ENCODE results near the gene PHLDB3.

PHLDB3 gene

DNA sequence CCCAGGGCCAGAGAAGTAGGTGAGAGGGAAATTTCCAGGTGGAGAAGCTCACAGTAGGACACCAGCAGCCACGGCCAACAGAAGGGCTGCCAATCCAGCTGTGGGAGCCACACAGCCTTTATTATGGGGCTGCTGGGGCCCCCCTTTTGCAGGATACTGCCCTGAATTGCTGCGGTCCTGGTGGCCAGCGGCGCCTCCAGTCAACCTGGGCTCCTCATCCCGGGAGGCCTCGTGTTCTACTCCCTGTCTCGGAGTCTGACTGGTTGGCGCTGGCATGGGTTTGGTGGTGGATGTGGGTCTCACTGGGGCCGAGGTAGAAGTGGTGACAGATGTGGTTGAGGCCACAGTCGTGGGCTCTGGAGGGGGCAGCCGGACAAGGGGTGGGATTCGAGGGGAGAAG lies 43.2 kb downstream of the PHLDB3 start:
- Histone ChIP-seq H3K4me3 (ENCODE audit: low read length) (no peak overlapping the region), H4K20me1 (ENCODE audit: control insufficient read depth, insufficient read depth, low read depth, low read length) (no peaks in the 10 kb centered on the region), H3K9me2 (replicated peaks; ENCODE audit: control insufficient read depth, low read length) (no peaks in the 10 kb centered on the region), H3K36me3 (ENCODE audit: control insufficient read depth, low read length) (no peaks in the 10 kb centered on the region), H3K27me3 (ENCODE audit: control insufficient read depth, low read length) (no peaks in the 10 kb centered on the region), H3K4me1 (ENCODE audit: control insufficient read depth, low read length) (peaks cover 7% of the 10 kb centered on the region), H3K9me3 (ENCODE audit: control insufficient read depth, insufficient read depth, low read length) (no peaks in the 10 kb centered on the region; the same call in 1 of the 2 replicates), H3K4me2 (ENCODE audit: low read length) (no peak overlapping the region), H3F3A (ENCODE audit: control insufficient read depth, insufficient read depth) (no peaks in the 10 kb centered on the region), H3K27ac (ENCODE audit: low read depth, low read length) (no peak overlapping the region), H3K79me2 (ENCODE audit: control insufficient read depth, low read length) (no peaks in the 10 kb centered on the region)
- TF ChIP-seq, protein P1, sequence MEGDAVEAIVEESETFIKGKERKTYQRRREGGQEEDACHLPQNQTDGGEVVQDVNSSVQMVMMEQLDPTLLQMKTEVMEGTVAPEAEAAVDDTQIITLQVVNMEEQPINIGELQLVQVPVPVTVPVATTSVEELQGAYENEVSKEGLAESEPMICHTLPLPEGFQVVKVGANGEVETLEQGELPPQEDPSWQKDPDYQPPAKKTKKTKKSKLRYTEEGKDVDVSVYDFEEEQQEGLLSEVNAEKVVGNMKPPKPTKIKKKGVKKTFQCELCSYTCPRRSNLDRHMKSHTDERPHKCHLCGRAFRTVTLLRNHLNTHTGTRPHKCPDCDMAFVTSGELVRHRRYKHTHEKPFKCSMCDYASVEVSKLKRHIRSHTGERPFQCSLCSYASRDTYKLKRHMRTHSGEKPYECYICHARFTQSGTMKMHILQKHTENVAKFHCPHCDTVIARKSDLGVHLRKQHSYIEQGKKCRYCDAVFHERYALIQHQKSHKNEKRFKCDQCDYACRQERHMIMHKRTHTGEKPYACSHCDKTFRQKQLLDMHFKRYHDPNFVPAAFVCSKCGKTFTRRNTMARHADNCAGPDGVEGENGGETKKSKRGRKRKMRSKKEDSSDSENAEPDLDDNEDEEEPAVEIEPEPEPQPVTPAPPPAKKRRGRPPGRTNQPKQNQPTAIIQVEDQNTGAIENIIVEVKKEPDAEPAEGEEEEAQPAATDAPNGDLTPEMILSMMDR (IDR thresholded peaks at IDR 0.05; ENCODE audit: low read depth, low read length, poor library complexity, severe bottlenecking), result no peak
- no peak for TF ChIP-seq EZH2phosphoT487 (IDR thresholded peaks at IDR 0.05; ENCODE audit: borderline replicate concordance, low read length)

DNA sequence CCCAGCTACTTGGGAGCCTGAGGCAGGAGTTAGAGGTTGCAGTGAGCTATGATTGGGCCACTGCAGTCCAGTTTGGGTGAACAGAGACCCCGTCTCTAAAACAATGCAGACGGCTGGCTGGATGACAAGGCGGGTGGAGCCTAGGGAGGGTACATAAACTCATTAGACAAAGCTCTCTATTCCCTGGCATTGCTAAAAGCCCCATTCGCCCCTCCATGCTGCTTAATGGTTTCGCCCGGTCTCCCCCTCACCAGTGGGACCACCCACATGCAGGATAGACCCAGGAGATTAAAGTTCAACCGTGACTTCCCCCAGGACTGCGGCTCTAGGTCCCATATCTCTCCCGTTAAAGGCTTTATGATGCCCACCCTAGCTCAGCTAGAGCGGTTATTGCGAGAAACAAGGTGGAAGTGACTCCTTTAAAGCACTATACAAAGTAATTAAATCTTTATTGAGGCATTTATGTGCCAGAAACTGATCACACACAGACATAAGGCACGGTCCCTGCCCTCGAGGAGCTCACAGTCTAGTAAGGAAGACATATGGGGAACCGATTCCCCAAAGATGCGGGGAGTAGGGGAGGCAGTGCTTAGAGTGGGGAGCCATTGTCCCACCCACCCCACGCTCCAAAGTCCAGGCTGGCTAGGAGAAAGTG lies 44.1 kb downstream of the PHLDB3 start:
- Histone ChIP-seq H3K27me3 (ENCODE audit: control insufficient read depth, low read length) (no peaks in the 10 kb centered on the region), H3K79me2 (ENCODE audit: control insufficient read depth, low read length) (no peaks in the 10 kb centered on the region), H3K4me2 (ENCODE audit: low read length) (no peak overlapping the region), H3K9me3 (ENCODE audit: control insufficient read depth, insufficient read depth, low read length) (no peaks in the 10 kb centered on the region; the same call in 1 of the 2 replicates), H4K20me1 (ENCODE audit: control insufficient read depth, insufficient read depth, low read depth, low read length) (no peaks in the 10 kb centered on the region), H3K27ac (ENCODE audit: low read depth, low read length) (no peak overlapping the region), H3K36me3 (ENCODE audit: control insufficient read depth, low read length) (no peaks in the 10 kb centered on the region), H3K4me1 (ENCODE audit: control insufficient read depth, low read length) (peaks cover 7% of the 10 kb centered on the region), H3K4me3 (ENCODE audit: low read length) (no peak overlapping the region), H3F3A (ENCODE audit: control insufficient read depth, insufficient read depth) (no peaks in the 10 kb centered on the region), H3K9me2 (replicated peaks; ENCODE audit: control insufficient read depth, low read length) (no peaks in the 10 kb centered on the region)
- TF ChIP-seq EZH2phosphoT487 (IDR thresholded peaks at IDR 0.05; ENCODE audit: borderline replicate concordance, low read length), result no peak
- TF ChIP-seq, protein P1 (IDR thresholded peaks at IDR 0.05; ENCODE audit: low read depth, low read length, poor library complexity, severe bottlenecking), result no peak

DNA sequence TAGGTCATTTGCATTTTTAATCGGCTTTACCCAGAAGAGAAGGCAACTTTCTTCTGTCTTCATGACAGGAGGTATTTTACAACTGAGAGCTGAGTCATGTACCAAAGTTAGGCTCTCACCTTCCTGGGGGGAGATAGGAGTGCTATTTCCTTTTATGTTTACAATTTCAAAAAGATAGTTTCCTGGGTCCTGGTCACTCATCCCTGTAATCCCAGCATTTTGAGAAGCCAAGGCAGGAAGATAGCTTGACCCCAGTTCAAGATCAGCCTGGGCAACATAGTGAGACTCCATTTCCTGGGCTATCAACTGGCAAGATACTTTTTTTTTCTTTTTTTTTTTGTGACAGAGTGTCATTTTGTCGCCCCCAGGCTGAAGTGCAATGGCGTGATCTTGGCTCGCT lies 46.7 kb downstream of the PHLDB3 start:
- no peak for TF ChIP-seq EZH2phosphoT487 (IDR thresholded peaks at IDR 0.05; ENCODE audit: borderline replicate concordance, low read length)
- TF ChIP-seq, protein P1 (IDR thresholded peaks at IDR 0.05; ENCODE audit: low read depth, low read length, poor library complexity, severe bottlenecking), result no peak
- no peaks in the 10 kb centered on the region for H3K4me1 ChIP-seq (ENCODE audit: control insufficient read depth, low read length)
- H3F3A ChIP-seq (ENCODE audit: control insufficient read depth, insufficient read depth), result no peaks in the 10 kb centered on the region
- no peaks in the 10 kb centered on the region; the same call in 1 of the 2 replicates for H3K9me3 ChIP-seq (ENCODE audit: control insufficient read depth, insufficient read depth, low read length)
- H3K9me2 ChIP-seq (replicated peaks; ENCODE audit: control insufficient read depth, low read length), result no peaks in the 10 kb centered on the region
- H3K79me2 ChIP-seq (ENCODE audit: control insufficient read depth, low read length), result no peaks in the 10 kb centered on the region
- H3K27ac ChIP-seq (ENCODE audit: low read depth, low read length), result no peak overlapping the region
- H3K36me3 ChIP-seq (ENCODE audit: control insufficient read depth, low read length), result no peaks in the 10 kb centered on the region
- no peak overlapping the region for H3K4me3 ChIP-seq (ENCODE audit: low read length)
- H3K27me3 ChIP-seq (ENCODE audit: control insufficient read depth, low read length), result no peaks in the 10 kb centered on the region
- no peak overlapping the region for H3K4me2 ChIP-seq (ENCODE audit: low read length)
- no peaks in the 10 kb centered on the region for H4K20me1 ChIP-seq (ENCODE audit: control insufficient read depth, insufficient read depth, low read depth, low read length)

Measured in DOHH2 (cell line).